ENCODE data around the gene CDK11B. TPM values are rescaled to one million over a fixed set of nuclear protein-coding genes. Genes with fewer than 3 reads are reported as not detected.
A peak's percentile ranks its signal among the peaks of the same experiment; 100 is the strongest.

Gene CDK11B
- total and polyA plus RNA-seq, 11 donors, result 20.4 to 39.4 (median 24.8) TPM

- WGBS, 4 donors, result 94 to 96% (median 95%) methylated on average over 25 of the region's 25 CpGs
- peaks cover 0 to 8% (median 0%) of the 10 kb centered on the region in 12 donors for H3K4me1 ChIP-seq
- no peak overlapping the region for H3K4me3 ChIP-seq
- ATAC-seq (no peak), DNase-seq (no peak)
- no peaks in the 10 kb centered on the region for H3K27me3 ChIP-seq
- H3K27ac ChIP-seq, result no peak overlapping the region
- TF ChIP-seq CTCF (IDR thresholded peaks at IDR 0.05) (no peak), POLR2A (IDR thresholded peaks at IDR 0.05) (no peak)
- peaks cover 0 to 64% (median 45%) of the 10 kb centered on the region in 9 donors for H3K36me3 ChIP-seq
- intact Hi-C loops (cut with DNase I), result no loop called here
- H3K9me3 ChIP-seq, result no peaks in the 10 kb centered on the region
Observed at GRCh38 chr1:1672181-1672965, 13.6 kb upstream of the CDK11B start.

- Histone ChIP-seq H3K4me3 (no peak overlapping the region), H3K27ac (peak overlapping the region in 3 of 12 donors; percentile 81 to 91 (median 85)), H3K27me3 (no peaks in the 10 kb centered on the region), H3K9me3 (no peaks in the 10 kb centered on the region), H3K36me3 (peaks cover 0 to 69% (median 51%) of the 10 kb centered on the region in 9 donors), H3K4me1 (peaks cover 0 to 8% (median 0%) of the 10 kb centered on the region in 12 donors)
- ATAC-seq, result no peak
- TF ChIP-seq POLR2A (IDR thresholded peaks at IDR 0.05) (no peak), CTCF (IDR thresholded peaks at IDR 0.05) (no peak)
- WGBS, 4 donors, result 80 to 93% (median 87%) methylated on average over 27 of the region's 27 CpGs
- DNase-seq, result no peak
- intact Hi-C loops (cut with DNase I), result no loop called here
Observed at GRCh38 chr1:1671365-1672119, 12.7 kb upstream of the CDK11B start.

GRCh38 chr1:1670866-1671265, 12.1 kb upstream of the CDK11B start:
- DNase-seq (no peak), ATAC-seq (peak in 1 of 4 donors; percentile 10)
- Histone ChIP-seq H3K9me3 (no peaks in the 10 kb centered on the region), H3K27ac (peak overlapping the region in 6 of 12 donors; percentile 80 to 91 (median 84)), H3K36me3 (peaks cover 0 to 76% (median 58%) of the 10 kb centered on the region in 9 donors), H3K4me1 (peaks cover 0 to 8% (median 0%) of the 10 kb centered on the region in 12 donors), H3K4me3 (no peak overlapping the region), H3K27me3 (no peaks in the 10 kb centered on the region)
- 70 to 81% (median 79%) methylated on average over 24 of the region's 24 CpGs for WGBS, 4 donors
- TF ChIP-seq POLR2A (IDR thresholded peaks at IDR 0.05) (no peak), CTCF (IDR thresholded peaks at IDR 0.05) (no peak)
- intact Hi-C loops (cut with DNase I), result no loop called here

All from heart left ventricle (tissue), 16 donors.